Thoracic aorta (tissue), 2 donors: ENCODE results near the gene LENG9. TPM values are rescaled to one million over a fixed set of nuclear protein-coding genes. Genes with fewer than 3 reads are reported as not detected.

Experiments
- ATAC-seq: fragments of 150-250 bp; one replicate; pipeline ENCODE4 v1.8.0; 2017; ENCODE audit warnings: low read depth; ENCODE audit not compliant: insufficient number of reproducible peaks, low FRiP score
- DNase-seq: peaks from one replicate; pipeline ENCODE4 v3.0.0-alpha.2; 2020; ENCODE audit warnings: low spot score
- H3K27ac ChIP-seq, 2 donors: fragments of 200-600 bp; sonication (generic); 1 replicate in 1 of 2; 2 replicates in 1 of 2; pipeline ENCODE4 v1.5.1; 2016; ENCODE audit warnings: mild to moderate bottlenecking in 2 of 2, moderate library complexity in 2 of 2
- H3K27me3 ChIP-seq: fragments of 200-600 bp; sonication (generic); replicated peaks from 2 replicates; pipeline ENCODE4 v1.6.0; 2016; ENCODE audit warnings: mild to moderate bottlenecking; ENCODE audit not compliant: insufficient read depth
- H3K36me3 ChIP-seq: fragments of 200-600 bp; sonication (generic); one replicate; pipeline ENCODE4 v1.5.1; 2016
- H3K4me1 ChIP-seq, 2 donors: fragments of 200-600 bp; sonication (generic); 1 replicate in 1 of 2; 2 replicates in 1 of 2; pipeline versions ENCODE4 v1.5.1 to v1.6.0; 2016; ENCODE audit warnings: low read depth in 2 of 2, mild to moderate bottlenecking in 1 of 2; ENCODE audit not compliant: control insufficient read depth in 1 of 2
- H3K4me3 ChIP-seq: fragments of 200-600 bp; sonication (generic); 2 replicates; pipeline ENCODE4 v1.5.1; 2016; ENCODE audit warnings: mild to moderate bottlenecking
- H3K9me3 ChIP-seq: fragments of 200-600 bp; sonication (generic); 2 replicates; pipeline ENCODE4 v1.5.1; 2016
- CTCF ChIP-seq: fragments of 200-600 bp; sonication (generic); IDR thresholded peaks from one replicate; pipeline ENCODE4 v1.5.1; 2019; ENCODE audit warnings: antibody characterized with exemption
- total RNA-seq, 2 donors: library from RNA; depleted of rRNA; stranded (reverse); fragments of >200 nt; gene quantifications; one replicate each; pipeline versions ENCODE4 v1.1.0 to v1.2.3, GENCODE V29; 2016

The LENG9 gene
- total RNA-seq, 2 donors from 2014 or later, result 8.5 to 14.4 TPM

DNA sequence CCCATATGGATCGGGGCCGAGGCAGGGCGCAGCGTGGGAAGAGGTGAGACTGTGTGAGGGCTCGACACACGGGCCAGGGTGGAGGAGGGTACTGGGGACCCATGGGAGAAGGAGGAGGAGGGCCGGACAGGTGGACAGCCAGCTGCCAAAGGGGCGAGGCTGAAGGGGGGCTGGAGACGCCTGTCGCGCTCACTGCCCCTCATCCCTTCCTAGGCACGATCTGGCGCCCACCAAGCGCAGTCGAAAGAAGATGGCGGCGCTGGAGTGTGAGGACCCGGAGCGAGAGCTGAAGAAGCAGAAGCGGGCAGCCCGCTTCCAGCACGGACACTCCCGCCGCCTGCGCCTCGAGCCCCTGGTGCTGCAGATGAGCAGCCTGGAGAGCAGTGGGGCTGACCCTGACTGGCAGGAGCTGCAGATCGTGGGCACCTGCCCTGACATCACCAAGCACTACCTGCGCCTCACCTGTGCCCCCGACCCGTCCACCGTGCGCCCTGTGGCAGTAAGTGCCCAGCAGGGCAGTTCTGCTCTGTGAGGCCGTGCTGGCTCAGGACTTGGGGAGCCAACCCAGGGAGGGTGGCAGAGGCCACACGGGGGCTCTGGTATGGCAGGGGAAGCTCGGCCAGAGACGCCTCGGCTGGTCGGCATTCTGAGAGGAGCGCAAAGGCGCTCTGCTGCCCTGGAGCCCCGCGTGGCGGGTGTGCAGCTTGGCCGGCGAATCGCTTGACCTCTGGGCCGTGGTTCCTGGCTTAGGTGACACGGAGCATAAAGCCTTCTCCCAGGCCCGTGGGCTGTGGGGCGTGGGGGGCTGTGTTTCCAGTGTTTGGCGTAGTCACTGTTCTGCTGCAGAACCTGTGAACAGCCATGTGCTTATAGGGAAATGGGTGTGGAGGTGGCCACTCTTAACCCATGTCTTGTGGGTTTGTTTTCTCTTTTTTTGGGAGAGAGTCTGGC lies 6.9 kb downstream of the LENG9 start:
- H3K36me3 ChIP-seq, result peaks cover 97% of the 10 kb centered on the region

DNA sequence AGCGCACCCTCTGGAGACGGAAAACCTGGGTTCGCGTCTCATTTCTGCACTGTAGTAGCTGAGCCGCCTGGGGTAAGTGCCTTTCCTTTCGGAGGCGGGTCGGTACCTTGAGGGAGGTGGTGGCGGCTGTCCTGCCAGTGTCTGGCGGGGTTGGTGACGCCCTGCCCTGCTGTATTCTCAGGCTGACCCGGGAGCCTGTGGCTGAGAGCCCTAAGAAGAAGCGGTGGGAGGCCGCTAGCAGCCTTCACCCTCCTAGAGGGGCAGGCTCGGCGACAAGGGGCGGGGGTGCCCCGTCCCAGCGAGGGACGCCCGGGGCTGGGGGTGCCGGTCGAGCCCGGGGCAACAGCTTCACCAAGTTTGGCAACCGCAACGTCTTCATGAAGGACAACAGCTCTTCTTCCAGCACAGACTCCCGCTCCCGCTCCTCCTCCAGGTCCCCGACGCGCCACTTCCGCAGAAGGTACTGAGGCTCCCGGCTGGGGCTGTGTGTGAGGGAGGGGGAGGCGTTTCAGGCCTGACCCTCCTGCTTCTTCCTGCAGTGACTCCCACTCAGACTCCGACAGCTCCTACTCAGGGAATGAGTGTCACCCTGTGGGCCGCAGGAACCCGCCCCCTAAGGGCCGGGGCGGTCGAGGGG lies 7.7 kb downstream of the LENG9 start:
- TF ChIP-seq CTCF, result no peak
- Histone ChIP-seq H3K4me3 (no peak overlapping the region), H3K27me3 (no peaks in the 10 kb centered on the region), H3K4me1 (peaks cover 9 to 11% of the 10 kb centered on the region in 2 donors), H3K27ac (no peak overlapping the region), H3K36me3 (peaks cover 98% of the 10 kb centered on the region), H3K9me3 (no peaks in the 10 kb centered on the region)
- no peak for ATAC-seq
- DNase-seq, result no peak

More for the DNA sequence above, 6.9 kb downstream of the LENG9 start:
- Histone ChIP-seq H3K9me3 (no peaks in the 10 kb centered on the region), H3K27me3 (no peaks in the 10 kb centered on the region), H3K27ac (no peak overlapping the region), H3K4me1 (peaks cover 1 to 4% of the 10 kb centered on the region in 2 donors), H3K4me3 (no peak overlapping the region)
- ATAC-seq (no peak), DNase-seq (no peak)
- no peak for TF ChIP-seq CTCF

DNA sequence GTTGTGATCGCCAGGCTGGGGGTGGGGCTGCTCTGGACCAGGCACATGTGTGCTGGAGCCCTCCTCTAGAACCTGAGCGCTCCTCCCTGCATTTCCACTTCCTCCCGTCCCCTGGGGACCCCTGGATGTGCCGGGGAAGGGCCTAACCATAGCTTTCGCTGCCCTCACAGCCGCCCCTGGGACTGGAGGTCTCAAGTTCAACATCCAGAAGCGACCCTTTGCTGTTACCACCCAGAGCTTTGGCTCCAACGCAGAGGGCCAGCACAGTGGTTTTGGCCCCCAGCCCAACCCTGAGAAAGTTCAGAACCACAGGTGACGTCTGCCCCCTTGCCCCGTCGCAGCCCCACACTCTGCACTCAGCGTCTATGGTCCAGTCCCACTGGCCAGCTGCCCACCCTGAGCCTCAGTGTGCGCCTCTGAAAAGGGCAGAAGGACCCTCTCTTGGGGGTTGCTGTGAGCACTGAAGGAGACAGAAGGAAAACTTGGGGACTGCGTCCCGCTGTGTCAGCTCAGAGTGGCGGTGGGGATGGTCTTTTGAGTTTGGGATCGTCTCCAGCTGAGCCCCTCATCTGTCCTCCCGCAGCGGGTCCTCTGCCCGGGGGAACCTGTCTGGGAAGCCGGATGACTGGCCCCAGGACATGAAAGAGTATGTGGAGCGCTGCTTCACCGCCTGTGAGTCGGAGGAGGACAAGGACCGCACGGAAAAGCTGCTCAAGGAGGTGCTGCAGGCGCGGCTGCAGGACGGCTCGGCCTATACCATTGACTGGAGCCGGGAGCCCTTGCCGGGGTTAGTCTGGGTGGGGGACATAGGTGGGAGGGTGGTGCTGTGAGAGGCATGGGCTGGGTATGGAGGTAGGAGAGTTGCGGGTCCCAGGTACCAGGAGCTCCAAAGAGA lies 8.6 kb downstream of the LENG9 start:
- TF ChIP-seq CTCF, result no peak
- no peak for DNase-seq
- H3K36me3 ChIP-seq, result peaks cover 90% of the 10 kb centered on the region
- peaks cover 18 to 19% of the 10 kb centered on the region in 2 donors for H3K4me1 ChIP-seq
- no peaks in the 10 kb centered on the region for H3K9me3 ChIP-seq
- no peaks in the 10 kb centered on the region for H3K27me3 ChIP-seq
- no peak overlapping the region for H3K27ac ChIP-seq
- no peak overlapping the region for H3K4me3 ChIP-seq
- no peak for ATAC-seq

DNA sequence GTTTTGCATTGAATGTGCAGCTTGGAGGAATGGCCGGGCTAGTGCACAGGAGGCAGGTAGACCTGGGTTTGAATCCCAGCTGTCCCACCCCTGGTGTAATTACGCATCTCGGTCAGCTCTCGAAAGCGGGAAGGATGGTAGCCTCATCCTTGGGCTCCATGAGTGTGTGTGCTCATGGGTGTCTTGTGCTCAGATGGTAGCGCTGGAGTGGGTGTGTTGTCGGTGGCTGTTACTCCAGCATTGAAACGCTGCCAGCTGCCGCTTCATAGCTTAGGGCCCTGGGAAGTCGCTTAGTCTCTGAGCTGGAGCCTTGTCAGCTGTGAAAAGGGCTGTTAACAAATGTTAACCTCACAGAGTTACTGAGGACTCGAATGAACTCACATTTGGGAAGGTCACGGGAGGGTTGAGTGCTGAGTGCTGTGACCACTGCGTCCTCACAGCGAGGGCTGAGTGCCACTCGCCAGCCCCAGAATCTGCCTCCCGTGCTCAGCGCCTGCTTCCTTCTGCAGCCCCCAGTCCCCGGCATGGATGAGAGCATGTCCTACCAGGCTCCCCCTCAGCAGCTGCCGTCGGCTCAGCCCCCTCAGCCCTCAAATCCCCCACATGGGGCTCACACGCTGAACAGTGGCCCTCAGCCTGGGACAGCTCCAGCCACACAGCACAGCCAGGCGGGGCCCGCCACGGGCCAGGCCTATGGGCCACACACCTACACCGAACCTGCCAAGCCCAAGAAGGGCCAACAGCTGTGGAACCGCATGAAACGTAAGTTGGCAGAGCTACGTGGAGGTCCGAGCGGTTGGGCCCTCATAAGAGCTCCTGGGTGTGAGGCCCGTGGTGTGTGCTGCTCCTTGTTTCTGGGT lies 9.4 kb downstream of the LENG9 start:
- no peak for DNase-seq
- H3K27me3 ChIP-seq, result no peaks in the 10 kb centered on the region
- peaks cover 20 to 23% of the 10 kb centered on the region in 2 donors for H3K4me1 ChIP-seq
- TF ChIP-seq CTCF, result no peak
- peaks cover 82% of the 10 kb centered on the region for H3K36me3 ChIP-seq
- no peak for ATAC-seq
- no peak overlapping the region for H3K4me3 ChIP-seq
- no peaks in the 10 kb centered on the region for H3K9me3 ChIP-seq
- H3K27ac ChIP-seq, result no peak overlapping the region
